ENCODE data around the gene CCT2. TPM values are rescaled to one million over a fixed set of nuclear protein-coding genes. Genes with fewer than 3 reads are reported as not detected.

CCT2 gene
- total and polyA plus RNA-seq, 10 of the 15 experiments (the other 5 are each of a cell fraction or from before 2014, with no cell fraction given) = 242 to 418 (median 348) TPM

DNA sequence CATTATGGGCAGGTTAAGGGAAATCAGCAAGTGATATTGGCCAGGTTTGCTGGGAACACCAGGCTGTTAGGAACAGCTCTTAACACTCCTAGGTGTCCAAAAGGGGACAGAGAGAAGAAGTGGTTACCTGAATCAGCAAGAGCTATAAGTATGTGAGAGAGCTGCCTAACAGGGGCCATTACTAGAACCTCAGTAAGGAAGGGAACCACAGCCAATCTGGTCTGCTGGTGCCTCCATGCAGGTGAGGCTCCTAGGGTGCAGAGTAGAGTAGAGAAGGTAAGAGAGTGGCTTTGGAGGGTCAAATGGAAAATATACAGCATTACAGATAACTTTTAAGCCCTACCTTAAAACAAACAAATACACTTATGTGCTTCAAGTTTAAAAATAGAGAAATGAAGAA lies 36.6 kb upstream of the CCT2 start:
- Histone ChIP-seq H2AFZ (ENCODE audit: control insufficient read depth, low read depth, low read length) (no peak overlapping the region), H3K4me2 (ENCODE audit: control insufficient read depth, insufficient read depth) (no peak overlapping the region), H3K27ac (ENCODE audit: control insufficient read depth, insufficient read depth) (no peak overlapping the region), H3K4me1 (ENCODE audit: control insufficient read depth, insufficient read depth, low read length) (no peaks in the 10 kb centered on the region), H3K9ac (ENCODE audit: control insufficient read depth, insufficient read depth, low read length) (no peak overlapping the region), H3K27me3 (replicated peaks in 1 of 2; ENCODE audit: control insufficient read depth in 2 of 2, insufficient read depth in 2 of 2, low read length in 1 of 2) (no peaks in the 10 kb centered on the region), H3K36me3 (ENCODE audit: control insufficient read depth in 2 of 2, insufficient read depth in 2 of 2, low read length in 1 of 2) (peaks cover 0 to 2% of the 10 kb centered on the region in 2 experiments; a peak in 1 of 4 replicates), H3K4me3 (no peak overlapping the region), H4K20me1 (ENCODE audit: control insufficient read depth, insufficient read depth) (no peaks in the 10 kb centered on the region), H3K79me2 (ENCODE audit: control insufficient read depth, insufficient read depth, low read length) (no peaks in the 10 kb centered on the region), H3K9me3 (replicated peaks; ENCODE audit: control insufficient read depth, insufficient read depth, low read length) (peaks cover 2% of the 10 kb centered on the region; the same call in 1 of the 3 replicates)
- FAIRE-seq (no peak), ATAC-seq (no peak), DNase-seq (ENCODE audit: low read depth, low spot score) (no peak)
- BruUV-seq (replicated peaks) = no TSS peak
- SMC1A ChIA-PET (ENCODE audit: uncharacterized antibody, unreplicated experiment) = interaction anchor here (0.6 to 4.5 kb wide), 4 partner anchors 9 to 1182 kb away, joined by 3 to 24 read pairs (median 3); no protein-coding TSS in a partner anchor
- intact Hi-C loops (cut with micrococcal nuclease; ENCODE audit: unreplicated experiment) = no loop called here
- TF ChIP-seq DPF2 (IDR thresholded peaks at IDR 0.05) (no peak), KAT2A (conservative IDR thresholded peaks at IDR 0.05; ENCODE audit: control insufficient read depth, low read depth, low read length) (no peak), ZZZ3 (IDR thresholded peaks at IDR 0.05; ENCODE audit: control insufficient read depth, insufficient read length, low read depth) (no peak)
- TF ChIP-seq, protein P1, sequence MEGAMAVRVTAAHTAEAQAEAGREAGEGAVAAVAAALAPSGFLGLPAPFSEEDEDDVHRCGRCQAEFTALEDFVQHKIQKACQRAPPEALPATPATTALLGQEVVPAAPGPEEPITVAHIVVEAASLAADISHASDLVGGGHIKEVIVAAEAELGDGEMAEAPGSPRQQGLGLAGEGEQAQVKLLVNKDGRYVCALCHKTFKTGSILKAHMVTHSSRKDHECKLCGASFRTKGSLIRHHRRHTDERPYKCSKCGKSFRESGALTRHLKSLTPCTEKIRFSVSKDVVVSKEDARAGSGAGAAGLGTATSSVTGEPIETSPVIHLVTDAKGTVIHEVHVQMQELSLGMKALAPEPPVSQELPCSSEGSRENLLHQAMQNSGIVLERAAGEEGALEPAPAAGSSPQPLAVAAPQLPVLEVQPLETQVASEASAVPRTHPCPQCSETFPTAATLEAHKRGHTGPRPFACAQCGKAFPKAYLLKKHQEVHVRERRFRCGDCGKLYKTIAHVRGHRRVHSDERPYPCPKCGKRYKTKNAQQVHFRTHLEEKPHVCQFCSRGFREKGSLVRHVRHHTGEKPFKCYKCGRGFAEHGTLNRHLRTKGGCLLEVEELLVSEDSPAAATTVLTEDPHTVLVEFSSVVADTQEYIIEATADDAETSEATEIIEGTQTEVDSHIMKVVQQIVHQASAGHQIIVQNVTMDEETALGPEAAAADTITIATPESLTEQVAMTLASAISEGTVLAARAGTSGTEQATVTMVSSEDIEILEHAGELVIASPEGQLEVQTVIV (IDR thresholded peaks at IDR 0.05; ENCODE audit: borderline replicate concordance, partially characterized antibody) = no peak
- TF ChIP-seq, protein P2, sequence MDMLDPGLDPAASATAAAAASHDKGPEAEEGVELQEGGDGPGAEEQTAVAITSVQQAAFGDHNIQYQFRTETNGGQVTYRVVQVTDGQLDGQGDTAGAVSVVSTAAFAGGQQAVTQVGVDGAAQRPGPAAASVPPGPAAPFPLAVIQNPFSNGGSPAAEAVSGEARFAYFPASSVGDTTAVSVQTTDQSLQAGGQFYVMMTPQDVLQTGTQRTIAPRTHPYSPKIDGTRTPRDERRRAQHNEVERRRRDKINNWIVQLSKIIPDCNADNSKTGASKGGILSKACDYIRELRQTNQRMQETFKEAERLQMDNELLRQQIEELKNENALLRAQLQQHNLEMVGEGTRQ (IDR thresholded peaks at IDR 0.05; ENCODE audit: borderline replicate concordance, low read depth, low read length) = no peak
- RAD21 ChIA-PET (ENCODE audit: unreplicated experiment) = interaction anchor here (1.5 kb wide), 1 partner anchor 190 kb away, joined by 4 read pairs; no protein-coding TSS in a partner anchor
- in situ Hi-C loops (cut with MboI) = no loop called here
- CTCF ChIA-PET = interaction anchor here (3.8 kb wide), 1 partner anchor 22 kb away, joined by 19 read pairs; no protein-coding TSS in a partner anchor
- POLR2A ChIA-PET = no interaction called here
